Mesenchymal stem cell (in vitro differentiated cells and primary cell): ENCODE results near the gene TYRP1.
A peak's percentile ranks its signal among the peaks of the same experiment; 100 is the strongest.

Experiments
- DNase-seq: peaks from one replicate; pipeline ENCODE4 v3.0.0-alpha.2; 2013
- H2AFZ ChIP-seq: one replicate; pipeline ENCODE4 v1.6.1; 2013; ENCODE audit warnings: low read depth, mild to moderate bottlenecking, control low read depth, inconsistent platforms, low read length, moderate library complexity
- H2AK5ac ChIP-seq: 2 replicates; pipeline ENCODE4 v1.6.1; 2013; ENCODE audit warnings: low read length, moderate library complexity, mild to moderate bottlenecking, inconsistent platforms; ENCODE audit not compliant: severe bottlenecking
- H2BK120ac ChIP-seq: one replicate; pipeline ENCODE4 v1.6.1; 2013; ENCODE audit warnings: low read depth, mild to moderate bottlenecking, inconsistent platforms, low read length, moderate library complexity
- H2BK12ac ChIP-seq, 2 experiments: one replicate each; pipeline ENCODE4 v1.6.1; 2013; ENCODE audit warnings: inconsistent platforms in 2 of 2, low read length in 2 of 2, mild to moderate bottlenecking in 2 of 2, moderate library complexity in 2 of 2, control low read depth in 1 of 2
- H2BK15ac ChIP-seq: one replicate; pipeline ENCODE4 v1.6.1; 2013; ENCODE audit warnings: mild to moderate bottlenecking, low read depth, inconsistent platforms; ENCODE audit not compliant: poor library complexity, severe bottlenecking
- H2BK5ac ChIP-seq: 2 replicates; pipeline ENCODE4 v1.6.1; 2013; ENCODE audit warnings: low read depth, mild to moderate bottlenecking, low read length, control low read depth, inconsistent platforms; ENCODE audit not compliant: poor library complexity, severe bottlenecking
- H3K14ac ChIP-seq, 2 experiments: one replicate each; pipeline ENCODE4 v1.6.1; 2013; ENCODE audit warnings: inconsistent platforms in 2 of 2, low read length in 2 of 2, control low read depth in 1 of 2, mild to moderate bottlenecking in 1 of 2, moderate library complexity in 1 of 2
- H3K18ac ChIP-seq, 2 experiments: one replicate each; pipeline ENCODE4 v1.6.1; 2013; ENCODE audit warnings: inconsistent platforms in 2 of 2, low read length in 2 of 2, control low read depth in 1 of 2, low read depth in 1 of 2, mild to moderate bottlenecking in 1 of 2
- H3K23ac ChIP-seq, 2 experiments: one replicate each; pipeline ENCODE4 v1.6.1; 2013; ENCODE audit warnings: inconsistent platforms in 2 of 2, low read length in 2 of 2, mild to moderate bottlenecking in 2 of 2, moderate library complexity in 2 of 2, control low read depth in 1 of 2
- H3K27ac ChIP-seq: 2 replicates; pipeline ENCODE4 v1.5.1; 2013; ENCODE audit warnings: mild to moderate bottlenecking, moderate library complexity, low read length, control low read depth, inconsistent platforms; ENCODE audit not compliant: poor library complexity, severe bottlenecking
- H3K27me3 ChIP-seq, 2 experiments: 2 replicates each; pipeline versions ENCODE4 v1.6.1 to v1.7.0; 2013; ENCODE audit warnings: low read length in 2 of 2, mild to moderate bottlenecking in 2 of 2, moderate library complexity in 2 of 2, control low read depth in 1 of 2, inconsistent platforms in 1 of 2; ENCODE audit not compliant: control insufficient read depth in 1 of 2, insufficient read depth in 1 of 2
- H3K36me3 ChIP-seq, 2 experiments: 2 replicates each; pipeline versions ENCODE4 v1.6.1 to v1.7.0; 2013; ENCODE audit warnings: low read length in 2 of 2, control low read depth in 1 of 2, inconsistent platforms in 1 of 2, low read depth in 1 of 2, mild to moderate bottlenecking in 1 of 2; ENCODE audit not compliant: insufficient read depth in 2 of 2, control insufficient read depth in 1 of 2
- H3K4ac ChIP-seq, 2 experiments: one replicate each; pipeline ENCODE4 v1.6.1; 2013; ENCODE audit warnings: inconsistent platforms in 2 of 2, low read length in 2 of 2, mild to moderate bottlenecking in 2 of 2, moderate library complexity in 2 of 2, control low read depth in 1 of 2, low read depth in 1 of 2
- H3K4me1 ChIP-seq: 2 replicates; pipeline ENCODE4 v1.6.1; 2013; ENCODE audit warnings: low read depth, low read length, control low read depth; ENCODE audit not compliant: control insufficient read depth, insufficient read depth
- H3K4me2 ChIP-seq: 2 replicates; pipeline ENCODE4 v1.6.1; 2013; ENCODE audit warnings: low read length, mild to moderate bottlenecking, inconsistent platforms; ENCODE audit not compliant: poor library complexity, severe bottlenecking
- H3K4me3 ChIP-seq, 2 experiments: 2 replicates each; pipeline versions ENCODE4 v1.5.1 to v1.7.0; 2013; ENCODE audit warnings: low read length in 2 of 2, mild to moderate bottlenecking in 2 of 2, control low read depth in 1 of 2, low read depth in 1 of 2; ENCODE audit not compliant: insufficient read depth in 1 of 2
- H3K79me1 ChIP-seq: replicated peaks from 2 replicates; pipeline ENCODE4 v1.6.1; 2013; ENCODE audit warnings: mild to moderate bottlenecking, control low read depth, low read length, inconsistent platforms; ENCODE audit not compliant: poor library complexity, severe bottlenecking
- H3K9ac ChIP-seq: 2 replicates; pipeline ENCODE4 v1.7.0; 2013; ENCODE audit warnings: mild to moderate bottlenecking, low read length, moderate library complexity
- H3K9me3 ChIP-seq: 2 replicates; pipeline ENCODE4 v1.7.0; 2013; ENCODE audit warnings: mild to moderate bottlenecking, low read length; ENCODE audit not compliant: control insufficient read depth
- H4K8ac ChIP-seq: one replicate; pipeline ENCODE4 v1.6.1; 2013; ENCODE audit warnings: inconsistent platforms, mild to moderate bottlenecking, low read length, moderate library complexity
- H4K91ac ChIP-seq: one replicate; pipeline ENCODE4 v1.6.1; 2013; ENCODE audit warnings: mild to moderate bottlenecking, low read length, inconsistent platforms
- WGBS: methylation state at CpG from one replicate; pipeline ENCODE4 v1.1.7; 2013; ENCODE audit warnings: mixed read lengths; 5-methylcytosine and 5-hydroxymethylcytosine counted together

TYRP1 gene

GRCh38 chr9:12694013-12694412, 828 bp downstream of the TYRP1 start:
- Histone ChIP-seq H4K91ac (peak overlapping the region; percentile 99), H2BK5ac (no peak overlapping the region), H2BK12ac (peak overlapping the region; percentile 97 to 100), H3K14ac (peak overlapping the region in 1 of 2 experiments; percentile 99), H3K4ac (peak overlapping the region; percentile 46 to 56), H3K18ac (peak overlapping the region; percentile 86 to 91), H3K27me3 (peaks cover 0 to 20% of the 10 kb centered on the region in 2 experiments), H3K4me3 (no peak overlapping the region), H3K4me1 (no peaks in the 10 kb centered on the region), H4K8ac (peak overlapping the region; percentile 84), H2BK120ac (peak overlapping the region; percentile 64), H3K27ac (no peak overlapping the region), H2BK15ac (peak overlapping the region; percentile 80), H2AFZ (no peak overlapping the region), H2AK5ac (no peak overlapping the region), H3K9me3 (peaks cover 3% of the 10 kb centered on the region), H3K79me1 (no peaks in the 10 kb centered on the region), H3K9ac (no peak overlapping the region), H3K36me3 (no peaks in the 10 kb centered on the region), H3K23ac (no peak overlapping the region), H3K4me2 (no peak overlapping the region)
- no peak for DNase-seq
- WGBS, result 96% methylated on average over 8 of the region's 8 CpGs

DNA sequence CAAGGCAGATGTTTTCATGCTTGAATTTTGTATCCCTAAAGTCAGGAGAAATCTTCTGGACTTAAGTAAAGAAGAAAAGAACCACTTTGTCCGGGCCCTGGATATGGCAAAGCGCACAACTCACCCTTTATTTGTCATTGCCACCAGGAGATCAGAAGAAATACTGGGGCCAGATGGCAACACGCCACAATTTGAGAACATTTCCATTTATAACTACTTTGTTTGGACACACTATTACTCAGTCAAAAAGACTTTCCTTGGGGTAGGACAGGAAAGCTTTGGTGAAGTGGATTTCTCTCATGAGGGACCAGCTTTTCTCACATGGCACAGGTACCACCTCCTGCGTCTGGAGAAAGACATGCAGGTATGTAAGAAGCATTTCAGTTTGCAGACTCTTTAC, 2.3 kb downstream of the TYRP1 start:
- Histone ChIP-seq H3K79me1 (no peaks in the 10 kb centered on the region), H3K14ac (no peak overlapping the region)

GRCh38 chr9:12696931-12697622, 3.9 kb downstream of the TYRP1 start:
- H3K23ac ChIP-seq, result no peak overlapping the region
- no peak overlapping the region for H3K4me2 ChIP-seq
- peak overlapping the region; percentile 64 for H2BK120ac ChIP-seq
- H2AFZ ChIP-seq, result no peak overlapping the region
- H3K79me1 ChIP-seq, result no peaks in the 10 kb centered on the region
- H3K18ac ChIP-seq, result no peak overlapping the region
- H3K14ac ChIP-seq, result no peak overlapping the region
- H3K27ac ChIP-seq, result no peak overlapping the region
- H3K9me3 ChIP-seq, result peaks cover 3% of the 10 kb centered on the region
- DNase-seq, result no peak
- H2AK5ac ChIP-seq, result no peak overlapping the region
- H3K4me3 ChIP-seq, result no peak overlapping the region
- WGBS, result 37% methylated on average over 2 of the region's 4 CpGs
- no peaks in the 10 kb centered on the region for H3K4me1 ChIP-seq
- no peak overlapping the region for H4K8ac ChIP-seq
- no peak overlapping the region for H2BK15ac ChIP-seq
- no peak overlapping the region for H3K9ac ChIP-seq
- H3K27me3 ChIP-seq, result peaks cover 0 to 17% of the 10 kb centered on the region in 2 experiments
- no peaks in the 10 kb centered on the region for H3K36me3 ChIP-seq
- H2BK5ac ChIP-seq, result no peak overlapping the region
- peak overlapping the region in 1 of 2 experiments; percentile 82 for H3K4ac ChIP-seq
- no peak overlapping the region for H4K91ac ChIP-seq
- no peak overlapping the region for H2BK12ac ChIP-seq

More for the DNA sequence above, 2.3 kb downstream of the TYRP1 start:
- Histone ChIP-seq H2BK5ac (no peak overlapping the region), H2BK120ac (peak overlapping the region; percentile 73), H2AK5ac (no peak overlapping the region), H2BK15ac (no peak overlapping the region), H3K36me3 (no peaks in the 10 kb centered on the region), H4K8ac (no peak overlapping the region), H2AFZ (no peak overlapping the region), H3K23ac (no peak overlapping the region), H3K27me3 (peaks cover 0 to 17% of the 10 kb centered on the region in 2 experiments), H3K4ac (peak overlapping the region in 1 of 2 experiments; percentile 65), H3K9me3 (peaks cover 3% of the 10 kb centered on the region), H2BK12ac (peak overlapping the region; percentile 73 to 95), H3K18ac (peak overlapping the region; percentile 29 to 49), H3K27ac (no peak overlapping the region), H3K9ac (no peak overlapping the region), H3K4me3 (no peak overlapping the region), H4K91ac (peak overlapping the region; percentile 78), H3K4me2 (peak overlapping the region; percentile 25), H3K4me1 (no peaks in the 10 kb centered on the region)
- WGBS, result 92% methylated on average over 3 of the region's 4 CpGs
- DNase-seq, result no peak

DNA sequence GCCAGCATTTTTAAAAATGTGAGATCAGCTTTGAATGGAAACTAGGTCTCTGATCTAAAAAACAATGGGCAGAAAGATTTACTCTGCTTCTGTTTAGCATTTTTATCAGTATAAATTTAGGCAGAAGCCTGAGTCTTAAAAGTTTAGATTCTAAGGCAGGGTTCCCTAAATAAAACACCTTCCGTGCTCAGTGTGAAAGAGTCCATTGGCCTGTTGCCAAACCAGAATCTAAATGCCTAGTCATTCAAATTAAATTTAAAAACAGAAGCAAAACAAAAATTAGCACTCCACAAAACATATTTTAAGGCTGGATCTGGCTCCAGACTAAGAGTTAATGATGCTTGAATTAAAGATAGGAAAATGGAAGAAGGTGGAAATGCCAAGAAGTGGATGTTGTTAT, 4.5 kb downstream of the TYRP1 start:
- no peaks in the 10 kb centered on the region for H3K4me1 ChIP-seq
- no peak overlapping the region for H4K91ac ChIP-seq
- no peak overlapping the region for H2BK5ac ChIP-seq
- H3K36me3 ChIP-seq, result no peaks in the 10 kb centered on the region
- H3K23ac ChIP-seq, result no peak overlapping the region
- no peak overlapping the region for H3K27ac ChIP-seq
- H2AK5ac ChIP-seq, result no peak overlapping the region
- no peak overlapping the region for H3K4me3 ChIP-seq
- no peak overlapping the region for H2BK15ac ChIP-seq
- no peaks in the 10 kb centered on the region for H3K9me3 ChIP-seq
- no peak overlapping the region for H3K4me2 ChIP-seq
- no peaks in the 10 kb centered on the region for H3K79me1 ChIP-seq
- no peak overlapping the region for H2BK120ac ChIP-seq
- no peak overlapping the region for H3K9ac ChIP-seq
- H4K8ac ChIP-seq, result no peak overlapping the region
- peaks cover 0 to 13% of the 10 kb centered on the region in 2 experiments for H3K27me3 ChIP-seq
- 13% methylated on average over 1 of the region's 1 CpG for WGBS
- DNase-seq, result peak; percentile 53
- H2BK12ac ChIP-seq, result no peak overlapping the region
- H3K18ac ChIP-seq, result peak overlapping the region in 1 of 2 experiments; percentile 62
- H3K14ac ChIP-seq, result no peak overlapping the region
- no peak overlapping the region for H3K4ac ChIP-seq
- H2AFZ ChIP-seq, result no peak overlapping the region
